Endothelial cell of umbilical vein (primary cell): ENCODE data around the gene ADCY2. TPM values are rescaled to one million over a fixed set of nuclear protein-coding genes. Genes with fewer than 3 reads are reported as not detected.

Experiments
- BruUV-seq: library from RNA; stranded (reverse); fragments of 400-500 nt; replicated peaks from 2 replicates; lab custom pipeline; 2021; lab: Mats Ljungman, UMichigan
- CTCF ChIA-PET: fragments of 300-600, 350-600 bp; sonication (Branson Sonifier 250); formaldehyde crosslinking; loops from one replicate; lab custom pipeline; 2021; ENCODE audit warnings: antibody characterized with exemption, inconsistent platforms; lab: Charles Lee
- POLR2A ChIA-PET: fragments of 300-600, 350-600 bp; sonication (Branson Sonifier 250); formaldehyde crosslinking; loops from one replicate; lab custom pipeline; 2021; ENCODE audit warnings: antibody characterized with exemption, inconsistent platforms; lab: Charles Lee
- DNase-seq: peaks from one replicate; pipeline ENCODE4 v3.0.0-alpha.2; 2011; ENCODE audit warnings: low read depth, low spot score
- FAIRE-seq: peaks from 2 replicates; lab custom pipeline; 2011; peaks lifted over from hg19 to GRCh38; lab: Jason Lieb, UNC
- H2AFZ ChIP-seq: 2 replicates; pipeline ENCODE4 v1.6.0; 2012; ENCODE audit warnings: low read depth, low read length, control low read depth, inconsistent platforms
- H3K27ac ChIP-seq: 2 replicates; pipeline ENCODE4 v1.5.1; 2011; ENCODE audit warnings: low read depth, mild to moderate bottlenecking, control low read depth, low read length, moderate library complexity; ENCODE audit not compliant: insufficient read depth
- H3K27me3 ChIP-seq, 2 experiments: 2 replicates each; pipeline versions ENCODE4 v1.6.0 to v1.6.1; 2011; ENCODE audit warnings: low read length in 2 of 2, mixed read lengths in 1 of 2; ENCODE audit not compliant: control insufficient read depth in 2 of 2, insufficient read depth in 2 of 2
- H3K36me3 ChIP-seq, 2 experiments: 2 replicates in 1 of 2; 3 replicates in 1 of 2; pipeline ENCODE4 v1.5.1; 2011; ENCODE audit warnings: low read length in 2 of 2, mild to moderate bottlenecking in 1 of 2, moderate library complexity in 1 of 2; ENCODE audit not compliant: control insufficient read depth in 2 of 2, insufficient read depth in 2 of 2; ENCODE audit errors: extremely low read depth in 1 of 2
- H3K4me1 ChIP-seq: 3 replicates; pipeline ENCODE4 v1.5.1; 2011; ENCODE audit warnings: mild to moderate bottlenecking, low read length; ENCODE audit not compliant: control insufficient read depth, insufficient read depth; ENCODE audit errors: extremely low read depth
- H3K4me2 ChIP-seq: 2 replicates; pipeline ENCODE4 v1.6.1; 2011; ENCODE audit warnings: low read length, control low read depth, mixed read lengths; ENCODE audit not compliant: insufficient read depth
- H3K4me3 ChIP-seq, 3 experiments: fragments of 200-600 bp in 1 of 3; sonication (generic), shearing (Covaris generic) in 1 of 3; replicated peaks in 1 of 3; 2 replicates each; pipeline ENCODE4 v1.5.1; 2011 to 2016; ENCODE audit warnings: control low read depth in 3 of 3, low read length in 3 of 3, mild to moderate bottlenecking in 2 of 3, inconsistent platforms in 1 of 3, low read depth in 1 of 3, moderate library complexity in 1 of 3; ENCODE audit not compliant: insufficient read depth in 1 of 3
- H3K79me2 ChIP-seq: 2 replicates; pipeline ENCODE4 v1.6.0; 2012; ENCODE audit warnings: low read length, inconsistent platforms; ENCODE audit not compliant: control insufficient read depth, insufficient read depth
- H3K9ac ChIP-seq: replicated peaks from 2 replicates; pipeline ENCODE3; 2011; ENCODE audit warnings: low read length, control low read depth; ENCODE audit not compliant: insufficient read depth; ENCODE audit errors: extremely low read depth
- H3K9me1 ChIP-seq: replicated peaks from 3 replicates; pipeline ENCODE4 v1.6.0; 2011; ENCODE audit warnings: mild to moderate bottlenecking, low read length; ENCODE audit not compliant: control insufficient read depth, insufficient read depth; ENCODE audit errors: extremely low read depth
- H3K9me3 ChIP-seq: replicated peaks from 2 replicates; pipeline ENCODE4 v1.5.1; 2012; ENCODE audit warnings: low read length, inconsistent platforms; ENCODE audit not compliant: control insufficient read depth, insufficient read depth
- H4K20me1 ChIP-seq: replicated peaks from 2 replicates; pipeline ENCODE3; 2011; ENCODE audit warnings: mild to moderate bottlenecking, low read length; ENCODE audit not compliant: control insufficient read depth, insufficient read depth; ENCODE audit errors: extremely low read depth
- EZH2 ChIP-seq: IDR thresholded peaks from 2 replicates; pipeline ENCODE4 v1.6.1; 2012; ENCODE audit warnings: borderline replicate concordance, low read depth, mild to moderate bottlenecking, moderate library complexity, low read length, inconsistent platforms; ENCODE audit not compliant: severe bottlenecking
- FOS ChIP-seq: IDR thresholded peaks from 2 replicates; pipeline ENCODE4 v1.6.1; 2011; ENCODE audit warnings: mild to moderate bottlenecking, low read length, moderate library complexity, borderline replicate concordance; ENCODE audit not compliant: insufficient read depth
- GATA2 ChIP-seq: IDR thresholded peaks from 2 replicates; pipeline ENCODE4 v1.7.0; 2011; ENCODE audit warnings: low read depth, mild to moderate bottlenecking, moderate library complexity, mixed read lengths, low read length; ENCODE audit not compliant: insufficient read length, insufficient read depth
- JUN ChIP-seq: IDR thresholded peaks from 2 replicates; pipeline ENCODE4 v1.6.1; 2011; ENCODE audit warnings: borderline replicate concordance, low read depth; ENCODE audit not compliant: insufficient read length, insufficient read depth
- MYC ChIP-seq: IDR thresholded peaks from one replicate; pipeline ENCODE4 v1.6.1; 2011; ENCODE audit warnings: mild to moderate bottlenecking, low read depth, low read length
- POLR2A ChIP-seq: IDR thresholded peaks from 2 replicates; pipeline ENCODE4 v1.6.1; 2012; ENCODE audit warnings: low read depth, mild to moderate bottlenecking, control low read depth, low read length
- POLR2AphosphoS5 ChIP-seq: IDR thresholded peaks from 2 replicates; pipeline ENCODE4 v1.6.1; 2012; ENCODE audit warnings: low read depth, mild to moderate bottlenecking, control low read depth, low read length, moderate library complexity; ENCODE audit not compliant: insufficient read depth
- dilution Hi-C: fragments of 300-500 bp; cut with MboI; formaldehyde crosslinking; loops from one replicate; pipeline ENCODE4 v1.15.0; 2019; ENCODE audit warnings: low sequenced_read_pairs; ENCODE audit not compliant: extremely low pct_ligation_motif_present
- intact Hi-C: fragments of 100-400 bp; cut with micrococcal nuclease; formaldehyde crosslinking; loops from one replicate; pipeline ENCODE4 v1.10.0; 2022
- polyA plus RNA-seq, 4 experiments: library from polyadenylated mRNA; depleted of rRNA in 3 of 4; stranded (reverse) in 3 of 4; unstranded in 1 of 4; fragments of >200 nt; gene quantifications; 2 replicates each; pipeline versions ENCODE4 v1.2.1 to v1.2.3, GENCODE V29; 2011 to 2012; ENCODE audit warnings: missing spikeins in 1 of 4
- total RNA-seq: library from RNA; stranded (reverse); gene quantifications from 2 replicates; pipeline ENCODE4 v1.2.3, GENCODE V29; 2021
- TF ChIP-seq, protein P1 (sequence below), 2 donors: IDR thresholded peaks; 1 replicate in 1 of 2; 2 replicates in 1 of 2; pipeline ENCODE4 v1.5.1; 2011; ENCODE audit warnings: low read length in 2 of 2, mild to moderate bottlenecking in 2 of 2, moderate library complexity in 2 of 2, control low read depth in 1 of 2, inconsistent platforms in 1 of 2, low read depth in 1 of 2; ENCODE audit not compliant: insufficient read depth in 1 of 2; ENCODE audit errors: extremely low read depth in 1 of 2
- TF ChIP-seq, protein P2 (sequence below): IDR thresholded peaks from 2 replicates; pipeline ENCODE4 v1.6.1; 2011; ENCODE audit not compliant: insufficient read depth, insufficient read length

Gene ADCY2
- total and polyA plus RNA-seq, 2 donors (not counting 3 experiments of a cell fraction or from before 2014, with no cell fraction given) = under 0.01 TPM; not detected in 1

DNA sequence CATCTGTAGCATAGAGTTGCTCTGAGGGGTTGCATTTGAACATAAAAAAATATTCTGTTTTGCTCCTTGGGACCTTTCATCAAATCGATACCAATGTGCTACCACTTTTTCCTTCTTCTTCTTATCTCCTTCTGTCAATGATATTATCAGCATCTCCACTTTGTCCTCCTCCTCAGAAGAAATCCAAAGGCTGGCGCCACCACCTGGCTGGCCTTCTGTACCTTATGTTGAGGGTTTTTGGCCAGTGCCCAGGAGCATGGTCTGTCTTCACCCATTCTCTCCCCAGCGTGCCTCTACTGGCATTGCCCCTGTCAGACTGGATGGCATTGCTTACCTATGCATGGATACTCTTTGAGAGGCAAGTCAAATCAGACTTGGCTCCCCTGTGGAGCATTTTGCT, 287.8 kb downstream of the ADCY2 start:
- TF ChIP-seq GATA2 = no peak
- TF ChIP-seq MYC = no peak
- no peak for TF ChIP-seq POLR2A
- no peak for TF ChIP-seq POLR2AphosphoS5
- TF ChIP-seq, protein P1, sequence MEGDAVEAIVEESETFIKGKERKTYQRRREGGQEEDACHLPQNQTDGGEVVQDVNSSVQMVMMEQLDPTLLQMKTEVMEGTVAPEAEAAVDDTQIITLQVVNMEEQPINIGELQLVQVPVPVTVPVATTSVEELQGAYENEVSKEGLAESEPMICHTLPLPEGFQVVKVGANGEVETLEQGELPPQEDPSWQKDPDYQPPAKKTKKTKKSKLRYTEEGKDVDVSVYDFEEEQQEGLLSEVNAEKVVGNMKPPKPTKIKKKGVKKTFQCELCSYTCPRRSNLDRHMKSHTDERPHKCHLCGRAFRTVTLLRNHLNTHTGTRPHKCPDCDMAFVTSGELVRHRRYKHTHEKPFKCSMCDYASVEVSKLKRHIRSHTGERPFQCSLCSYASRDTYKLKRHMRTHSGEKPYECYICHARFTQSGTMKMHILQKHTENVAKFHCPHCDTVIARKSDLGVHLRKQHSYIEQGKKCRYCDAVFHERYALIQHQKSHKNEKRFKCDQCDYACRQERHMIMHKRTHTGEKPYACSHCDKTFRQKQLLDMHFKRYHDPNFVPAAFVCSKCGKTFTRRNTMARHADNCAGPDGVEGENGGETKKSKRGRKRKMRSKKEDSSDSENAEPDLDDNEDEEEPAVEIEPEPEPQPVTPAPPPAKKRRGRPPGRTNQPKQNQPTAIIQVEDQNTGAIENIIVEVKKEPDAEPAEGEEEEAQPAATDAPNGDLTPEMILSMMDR (IDR thresholded peaks at IDR 0.05; ENCODE audit: extremely low read depth in 1 of 2, insufficient read depth in 1 of 2, low read depth in 1 of 2, low read length in 2 of 2) = no peak
- no peak for TF ChIP-seq JUN
- TF ChIP-seq EZH2 = no peak
- TF ChIP-seq FOS = no peak
- TF ChIP-seq, protein P2, sequence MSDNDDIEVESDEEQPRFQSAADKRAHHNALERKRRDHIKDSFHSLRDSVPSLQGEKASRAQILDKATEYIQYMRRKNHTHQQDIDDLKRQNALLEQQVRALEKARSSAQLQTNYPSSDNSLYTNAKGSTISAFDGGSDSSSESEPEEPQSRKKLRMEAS = no peak
- dilution Hi-C loops = no loop called here
- Histone ChIP-seq H3K9me1 (no peaks in the 10 kb centered on the region), H3K4me1 (no peaks in the 10 kb centered on the region), H3K36me3 (no peaks in the 10 kb centered on the region), H3K9me3 (peaks cover 6% of the 10 kb centered on the region), H3K4me3 (no peak overlapping the region), H3K79me2 (no peaks in the 10 kb centered on the region), H3K4me2 (no peak overlapping the region), H2AFZ (no peak overlapping the region), H4K20me1 (no peaks in the 10 kb centered on the region), H3K27me3 (no peaks in the 10 kb centered on the region), H3K27ac (no peak overlapping the region), H3K9ac (no peak overlapping the region)
- BruUV-seq = no TSS peak
- FAIRE-seq (no peak), DNase-seq (no peak)
- ChIA-PET POLR2A (no interaction called here), CTCF (no interaction called here)
- intact Hi-C loops = no loop called here
